Sigmoid colon (tissue), 7 donors: ENCODE results near the gene PARP8. TPM values are rescaled to one million over a fixed set of nuclear protein-coding genes. Genes with fewer than 3 reads are reported as not detected.
"Not testable (repeated sequence)": the region's sequence is repeated elsewhere in the genome, so short reads cannot be mapped to it uniquely, and the experiment has no call there.

ENCODE experiments used
- DNase-seq: peaks from one replicate; pipeline ENCODE4 v3.0.0-alpha.2; 2019
- H3K27ac ChIP-seq, 4 donors: fragments of 200-600 bp; sonication (generic); one replicate each; pipeline ENCODE4 v1.5.1; 2016 to 2019; ENCODE audit warnings: mild to moderate bottlenecking in 1 of 4
- H3K27me3 ChIP-seq, 3 donors: fragments of 200-600 bp; sonication (generic); one replicate each; pipeline ENCODE4 v1.5.1; 2019; ENCODE audit warnings: mild to moderate bottlenecking in 1 of 3
- H3K36me3 ChIP-seq, 4 donors: fragments of 200-600 bp; sonication (generic); one replicate each; pipeline ENCODE4 v1.5.1; 2016 to 2019
- H3K4me1 ChIP-seq, 4 donors: fragments of 200-600 bp; sonication (generic); one replicate each; pipeline ENCODE4 v1.5.1; 2017 to 2019
- H3K4me3 ChIP-seq, 4 donors: fragments of 200-600 bp; sonication (generic); one replicate each; pipeline ENCODE4 v1.5.1; 2017 to 2019; ENCODE audit warnings: mild to moderate bottlenecking in 2 of 4, moderate library complexity in 1 of 4
- H3K9me3 ChIP-seq, 4 donors: fragments of 200-600 bp in 3 of 4; sonication (generic) in 3 of 4; one replicate each; pipeline versions ENCODE4 v1.5.1 to v1.6.1; 2013 to 2019
- EP300 ChIP-seq, 4 donors: sonication (generic); formaldehyde crosslinking; IDR thresholded peaks; one replicate each; pipeline ENCODE4 v1.6.1; 2017; ENCODE audit warnings: antibody characterized with exemption in 4 of 4
- POLR2A ChIP-seq, 2 donors: fragments of 450-650 bp; IDR thresholded peaks; one replicate each; pipeline ENCODE4 v1.6.1; 2016; ENCODE audit warnings: antibody characterized with exemption in 2 of 2, mild to moderate bottlenecking in 2 of 2, moderate library complexity in 2 of 2
- POLR2AphosphoS5 ChIP-seq, 4 donors: sonication (generic); formaldehyde crosslinking; IDR thresholded peaks; one replicate each; pipeline ENCODE4 v1.6.1; 2017; ENCODE audit warnings: antibody characterized with exemption in 4 of 4
- WGBS, 2 donors: extraction: QIAGEN DNeasy Blood & Tissue Kit; methylation state at CpG; one replicate each; pipeline ENCODE4 v1.1.7; 2013; 5-methylcytosine and 5-hydroxymethylcytosine counted together
- intact Hi-C: fragments of 100-400 bp; cut with DNase I; formaldehyde crosslinking; loops from one replicate; pipeline ENCODE4 v1.15.1; 2023
- polyA plus RNA-seq, 3 donors: library from polyadenylated mRNA; stranded (reverse); fragments of 200-250 nt; gene quantifications; one replicate each; pipeline ENCODE4 v1.2.3, GENCODE V29; 2013
- total RNA-seq, 4 donors: library from RNA; depleted of rRNA; stranded (reverse); fragments of >200 nt; gene quantifications; one replicate each; pipeline ENCODE4 v1.1.0, GENCODE V29; 2016
- TF ChIP-seq, protein P1 (sequence below), 4 experiments: fragments of 450-650 bp in 3 of 4; fragments of 200-600 bp in 1 of 4; IDR thresholded peaks; one replicate each; pipeline ENCODE4 v1.5.1; 2016 to 2019; ENCODE audit warnings: antibody characterized with exemption in 4 of 4, mild to moderate bottlenecking in 3 of 4, moderate library complexity in 2 of 4
- donor health status: healthy with polysubstance abuse.
- donor health status: Bipolar disorder and iron deficiency.
- donor health status: healthy.

Gene PARP8
- total and polyA plus RNA-seq, 7 donors, result 1.8 to 26.9 (median 13.3) TPM

GRCh38 chr5:50694027-50694590 lies 27.7 kb downstream of the PARP8 start:
- no peaks in the 10 kb centered on the region for H3K9me3 ChIP-seq
- intact Hi-C loops, result no loop called here
- no peak overlapping the region for H3K4me3 ChIP-seq
- no peak for DNase-seq
- H3K4me1 ChIP-seq, result no peaks in the 10 kb centered on the region
- H3K27me3 ChIP-seq, result no peaks in the 10 kb centered on the region
- no peak overlapping the region for H3K27ac ChIP-seq
- no peaks in the 10 kb centered on the region for H3K36me3 ChIP-seq
- TF ChIP-seq, protein P1, sequence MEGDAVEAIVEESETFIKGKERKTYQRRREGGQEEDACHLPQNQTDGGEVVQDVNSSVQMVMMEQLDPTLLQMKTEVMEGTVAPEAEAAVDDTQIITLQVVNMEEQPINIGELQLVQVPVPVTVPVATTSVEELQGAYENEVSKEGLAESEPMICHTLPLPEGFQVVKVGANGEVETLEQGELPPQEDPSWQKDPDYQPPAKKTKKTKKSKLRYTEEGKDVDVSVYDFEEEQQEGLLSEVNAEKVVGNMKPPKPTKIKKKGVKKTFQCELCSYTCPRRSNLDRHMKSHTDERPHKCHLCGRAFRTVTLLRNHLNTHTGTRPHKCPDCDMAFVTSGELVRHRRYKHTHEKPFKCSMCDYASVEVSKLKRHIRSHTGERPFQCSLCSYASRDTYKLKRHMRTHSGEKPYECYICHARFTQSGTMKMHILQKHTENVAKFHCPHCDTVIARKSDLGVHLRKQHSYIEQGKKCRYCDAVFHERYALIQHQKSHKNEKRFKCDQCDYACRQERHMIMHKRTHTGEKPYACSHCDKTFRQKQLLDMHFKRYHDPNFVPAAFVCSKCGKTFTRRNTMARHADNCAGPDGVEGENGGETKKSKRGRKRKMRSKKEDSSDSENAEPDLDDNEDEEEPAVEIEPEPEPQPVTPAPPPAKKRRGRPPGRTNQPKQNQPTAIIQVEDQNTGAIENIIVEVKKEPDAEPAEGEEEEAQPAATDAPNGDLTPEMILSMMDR (IDR thresholded peaks at IDR 0.05), result no peak
- TF ChIP-seq POLR2AphosphoS5 (IDR thresholded peaks at IDR 0.05), result no peak
- TF ChIP-seq POLR2A (IDR thresholded peaks at IDR 0.05), result no peak
- TF ChIP-seq EP300 (IDR thresholded peaks at IDR 0.05), result no peak

GRCh38 chr5:50694626-50695025 lies 28.2 kb downstream of the PARP8 start:
- WGBS, 2 donors, result 86 to 97% methylated on average over 4 of the region's 4 CpGs
- intact Hi-C loops, result not testable (repeated sequence)

GRCh38 chr5:50697739-50698138 lies 31.3 kb downstream of the PARP8 start:
- Histone ChIP-seq H3K36me3 (no peaks in the 10 kb centered on the region), H3K9me3 (no peaks in the 10 kb centered on the region), H3K4me3 (no peak overlapping the region), H3K27me3 (no peaks in the 10 kb centered on the region), H3K4me1 (no peaks in the 10 kb centered on the region), H3K27ac (no peak overlapping the region)
- WGBS, 2 donors, result 89 to 97% methylated on average over 1 of the region's 1 CpG
- TF ChIP-seq EP300 (IDR thresholded peaks at IDR 0.05) (no peak), POLR2A (IDR thresholded peaks at IDR 0.05) (no peak), POLR2AphosphoS5 (IDR thresholded peaks at IDR 0.05) (no peak)
- TF ChIP-seq, protein P1 (IDR thresholded peaks at IDR 0.05), result no peak
- intact Hi-C loops, result no loop called here
- no peak for DNase-seq

More at GRCh38 chr5:50694626-50695025, 28.2 kb downstream of the PARP8 start:
- not testable (repeated sequence) for DNase-seq, H3K4me1 ChIP-seq, H3K36me3 ChIP-seq, H3K27ac ChIP-seq, H3K4me3 ChIP-seq, H3K9me3 ChIP-seq, H3K27me3 ChIP-seq

GRCh38 chr5:50699737-50700136 lies 33.3 kb downstream of the PARP8 start:
- Histone ChIP-seq H3K27me3 (no peaks in the 10 kb centered on the region), H3K27ac (no peak overlapping the region), H3K9me3 (no peaks in the 10 kb centered on the region), H3K4me1 (no peaks in the 10 kb centered on the region), H3K36me3 (no peaks in the 10 kb centered on the region), H3K4me3 (no peak overlapping the region)
- intact Hi-C loops, result no loop called here
- 92% methylated on average over 2 of the region's 2 CpGs for WGBS, 2 donors
- no peak for TF ChIP-seq POLR2A (IDR thresholded peaks at IDR 0.05)
- no peak for TF ChIP-seq POLR2AphosphoS5 (IDR thresholded peaks at IDR 0.05)
- TF ChIP-seq, protein P1 (IDR thresholded peaks at IDR 0.05), result no peak
- no peak for TF ChIP-seq EP300 (IDR thresholded peaks at IDR 0.05)
- DNase-seq, result no peak

DNA sequence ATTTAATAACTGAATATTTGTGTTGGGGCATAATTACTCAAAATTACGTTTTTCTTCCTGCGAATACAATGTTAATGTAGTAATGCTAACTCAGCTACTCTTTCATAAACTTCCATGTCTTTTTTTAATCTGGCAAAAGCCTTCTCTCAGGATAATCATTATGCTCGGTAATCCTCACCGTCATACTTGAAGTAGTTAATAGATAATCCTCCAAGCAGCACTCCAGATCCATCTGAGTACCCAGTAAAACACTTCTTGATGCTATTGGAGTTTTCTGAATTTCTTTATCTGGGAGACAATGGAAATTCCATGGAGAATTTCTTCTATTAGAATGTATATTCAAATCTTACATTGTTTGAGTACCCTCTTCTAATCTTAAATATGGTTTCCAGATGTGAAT lies 34.3 kb downstream of the PARP8 start:
- Histone ChIP-seq H3K27ac (no peak overlapping the region), H3K27me3 (no peaks in the 10 kb centered on the region), H3K36me3 (no peaks in the 10 kb centered on the region), H3K4me1 (no peaks in the 10 kb centered on the region), H3K9me3 (no peaks in the 10 kb centered on the region), H3K4me3 (no peak overlapping the region)
- 84 to 96% methylated on average over 4 of the region's 4 CpGs for WGBS, 2 donors
- no peak for DNase-seq
- intact Hi-C loops, result no loop called here
- TF ChIP-seq, protein P1 (IDR thresholded peaks at IDR 0.05), result no peak
- TF ChIP-seq POLR2AphosphoS5 (IDR thresholded peaks at IDR 0.05), result no peak
- no peak for TF ChIP-seq POLR2A (IDR thresholded peaks at IDR 0.05)
- TF ChIP-seq EP300 (IDR thresholded peaks at IDR 0.05), result no peak
